ACC112 (cell line): ENCODE measurements around the gene SH3PXD2A.

ENCODE experiments used
- H2AFZ ChIP-seq: fragments of 200-600 bp; sonication (generic); one replicate; pipeline ENCODE4 v1.6.0; 2017; ENCODE audit warnings: antibody characterized with exemption, low read length; ENCODE audit not compliant: unreplicated experiment
- H3K27ac ChIP-seq: fragments of 200-600 bp; sonication (generic); 2 replicates; pipeline ENCODE4 v1.5.1; 2014; ENCODE audit warnings: low read depth, mild to moderate bottlenecking, antibody characterized with exemption, low read length, moderate library complexity
- H3K27me3 ChIP-seq: fragments of 200-600 bp; sonication (generic); 2 replicates; pipeline ENCODE4 v1.6.1; 2014; ENCODE audit warnings: mild to moderate bottlenecking, antibody characterized with exemption, low read length, moderate library complexity, mixed read lengths; ENCODE audit not compliant: insufficient read depth
- H3K36me3 ChIP-seq: fragments of 200-600 bp; sonication (generic); 2 replicates; pipeline ENCODE4 v1.6.1; 2016; ENCODE audit warnings: mild to moderate bottlenecking, antibody characterized with exemption, low read length, moderate library complexity, mixed read lengths; ENCODE audit not compliant: insufficient read depth
- H3K4me1 ChIP-seq: fragments of 200-600 bp; sonication (generic); one replicate; pipeline ENCODE4 v1.6.1; 2016; ENCODE audit warnings: low read length, mixed read lengths; ENCODE audit not compliant: insufficient read depth, unreplicated experiment, control insufficient read depth
- H3K4me3 ChIP-seq: fragments of 200-600 bp; sonication (generic); 2 replicates; pipeline ENCODE4 v1.5.1; 2014; ENCODE audit warnings: mild to moderate bottlenecking, low read depth, low read length
- H3K79me2 ChIP-seq: fragments of 200-600 bp; sonication (generic); one replicate; pipeline ENCODE4 v1.6.0; 2016; ENCODE audit warnings: low read length; ENCODE audit not compliant: control insufficient read depth, unreplicated experiment, insufficient read depth

Gene SH3PXD2A

DNA sequence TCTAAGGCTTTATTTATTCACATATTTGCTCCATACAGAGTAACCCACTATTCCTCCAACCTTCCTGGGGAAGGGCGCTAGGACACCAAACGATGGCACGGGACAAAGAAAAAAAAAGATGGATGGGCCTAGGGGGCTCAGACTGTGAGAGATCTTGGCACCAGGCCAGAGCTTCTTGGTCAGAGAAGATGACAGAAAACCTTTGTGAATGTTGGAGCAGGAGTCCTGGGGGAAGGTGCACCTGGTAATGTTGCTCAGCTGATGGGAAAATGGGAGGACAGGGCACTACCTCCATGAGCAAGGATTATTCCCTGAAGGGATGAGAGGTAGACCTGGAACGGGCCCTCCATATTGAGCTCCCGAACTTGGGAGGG, 1.4 kb upstream of the SH3PXD2A start:
- H3K4me1 ChIP-seq, result peaks cover 10% of the 10 kb centered on the region
- H3K4me3 ChIP-seq, result no peak overlapping the region
- H3K27ac ChIP-seq, result no peak overlapping the region
- H2AFZ ChIP-seq, result no peak overlapping the region
- H3K27me3 ChIP-seq, result no peaks in the 10 kb centered on the region
- H3K36me3 ChIP-seq, result no peaks in the 10 kb centered on the region
- no peaks in the 10 kb centered on the region for H3K79me2 ChIP-seq

GRCh38 chr10:103855852-103856796, 748 bp upstream of the SH3PXD2A start:
- H3K4me3 ChIP-seq, result peak overlapping the region; percentile 79
- no peaks in the 10 kb centered on the region for H3K79me2 ChIP-seq
- no peak overlapping the region for H3K27ac ChIP-seq
- H2AFZ ChIP-seq, result no peak overlapping the region
- no peaks in the 10 kb centered on the region for H3K36me3 ChIP-seq
- H3K27me3 ChIP-seq, result no peaks in the 10 kb centered on the region
- H3K4me1 ChIP-seq, result peaks cover 10% of the 10 kb centered on the region

GRCh38 chr10:103854686-103855391, 537 bp downstream of the SH3PXD2A start:
- Histone ChIP-seq H3K79me2 (no peaks in the 10 kb centered on the region), H3K4me1 (peaks cover 21% of the 10 kb centered on the region), H3K4me3 (peak overlapping the region; percentile 79), H2AFZ (peak overlapping the region; percentile 65), H3K27me3 (no peaks in the 10 kb centered on the region), H3K36me3 (no peaks in the 10 kb centered on the region), H3K27ac (no peak overlapping the region)

GRCh38 chr10:103854265-103854685, 1.1 kb downstream of the SH3PXD2A start:
- peaks cover 27% of the 10 kb centered on the region for H3K4me1 ChIP-seq
- H3K36me3 ChIP-seq, result no peaks in the 10 kb centered on the region
- H3K79me2 ChIP-seq, result no peaks in the 10 kb centered on the region
- no peak overlapping the region for H3K27ac ChIP-seq
- H2AFZ ChIP-seq, result no peak overlapping the region
- no peaks in the 10 kb centered on the region for H3K27me3 ChIP-seq
- H3K4me3 ChIP-seq, result peak overlapping the region; percentile 79

- H3K27ac ChIP-seq, result no peak overlapping the region
- H3K4me1 ChIP-seq, result peaks cover 31% of the 10 kb centered on the region
- H3K4me3 ChIP-seq, result peak overlapping the region; percentile 79; the same call in 1 of the 2 replicates
- no peaks in the 10 kb centered on the region for H3K79me2 ChIP-seq
- H3K36me3 ChIP-seq, result no peaks in the 10 kb centered on the region
- no peaks in the 10 kb centered on the region for H3K27me3 ChIP-seq
- H2AFZ ChIP-seq, result no peak overlapping the region
Measured at GRCh38 chr10:103853428-103854264, 1.7 kb downstream of the SH3PXD2A start.

DNA sequence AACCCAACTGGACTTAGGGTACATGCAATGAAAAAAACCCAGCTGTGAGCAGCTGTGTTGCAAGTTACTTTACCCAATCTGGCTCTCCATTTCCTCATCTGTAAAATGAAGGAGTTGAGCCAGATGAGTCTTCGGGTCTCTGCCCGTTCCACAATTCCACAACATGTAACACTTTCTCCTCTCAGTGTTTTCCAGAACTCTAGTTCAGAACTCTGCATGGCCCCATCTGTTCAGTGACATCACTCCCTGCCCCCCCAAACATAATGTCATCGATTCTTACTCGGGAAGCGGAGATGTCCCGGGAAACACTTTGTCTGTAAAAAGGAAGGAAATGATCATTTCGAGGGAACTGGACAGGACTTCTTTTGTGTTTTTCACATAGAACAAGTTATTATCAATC, 2.5 kb downstream of the SH3PXD2A start:
- Histone ChIP-seq H3K36me3 (no peaks in the 10 kb centered on the region), H3K27ac (no peak overlapping the region), H3K4me1 (peaks cover 31% of the 10 kb centered on the region), H2AFZ (no peak overlapping the region), H3K27me3 (no peaks in the 10 kb centered on the region), H3K79me2 (no peaks in the 10 kb centered on the region), H3K4me3 (no peak overlapping the region)

DNA sequence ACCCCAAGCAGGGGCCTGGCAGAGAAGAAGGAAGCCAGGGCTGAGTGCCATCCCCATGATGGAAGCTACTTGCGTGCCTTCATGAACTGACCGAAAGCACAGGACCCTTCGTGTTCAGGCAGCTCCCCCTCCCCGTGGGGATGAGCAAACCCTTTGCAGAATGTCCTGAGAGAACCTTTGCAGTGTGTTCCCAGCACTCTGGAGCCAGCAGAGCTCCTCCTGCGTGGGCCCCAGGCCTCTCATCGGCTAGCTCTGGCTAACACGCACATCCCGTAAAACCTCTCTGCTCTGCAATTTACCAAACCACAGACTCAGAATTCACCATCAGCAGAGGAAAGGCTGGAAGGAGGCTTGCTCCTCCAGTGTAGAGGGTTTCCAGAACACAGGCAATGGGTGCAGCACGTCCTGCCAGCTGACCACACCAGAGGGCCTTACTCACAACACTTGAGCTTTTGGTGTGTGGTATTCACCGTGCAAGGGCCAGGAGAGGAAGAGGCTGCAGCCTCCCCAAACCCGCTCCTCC, 3.1 kb downstream of the SH3PXD2A start:
- no peaks in the 10 kb centered on the region for H3K36me3 ChIP-seq
- no peak overlapping the region for H2AFZ ChIP-seq
- H3K27ac ChIP-seq, result no peak overlapping the region
- peaks cover 31% of the 10 kb centered on the region for H3K4me1 ChIP-seq
- no peaks in the 10 kb centered on the region for H3K27me3 ChIP-seq
- no peak overlapping the region for H3K4me3 ChIP-seq
- no peaks in the 10 kb centered on the region for H3K79me2 ChIP-seq

GRCh38 chr10:103851261-103851660, 4.1 kb downstream of the SH3PXD2A start:
- H3K79me2 ChIP-seq, result no peaks in the 10 kb centered on the region
- no peaks in the 10 kb centered on the region for H3K27me3 ChIP-seq
- H2AFZ ChIP-seq, result no peak overlapping the region
- H3K4me3 ChIP-seq, result no peak overlapping the region
- no peak overlapping the region for H3K27ac ChIP-seq
- peaks cover 31% of the 10 kb centered on the region for H3K4me1 ChIP-seq
- H3K36me3 ChIP-seq, result no peaks in the 10 kb centered on the region

- no peak overlapping the region for H2AFZ ChIP-seq
- peak overlapping the region; percentile 89 for H3K27ac ChIP-seq
- H3K4me1 ChIP-seq, result peaks cover 31% of the 10 kb centered on the region
Measured at GRCh38 chr10:103850572-103850895, 4.8 kb downstream of the SH3PXD2A start.

DNA sequence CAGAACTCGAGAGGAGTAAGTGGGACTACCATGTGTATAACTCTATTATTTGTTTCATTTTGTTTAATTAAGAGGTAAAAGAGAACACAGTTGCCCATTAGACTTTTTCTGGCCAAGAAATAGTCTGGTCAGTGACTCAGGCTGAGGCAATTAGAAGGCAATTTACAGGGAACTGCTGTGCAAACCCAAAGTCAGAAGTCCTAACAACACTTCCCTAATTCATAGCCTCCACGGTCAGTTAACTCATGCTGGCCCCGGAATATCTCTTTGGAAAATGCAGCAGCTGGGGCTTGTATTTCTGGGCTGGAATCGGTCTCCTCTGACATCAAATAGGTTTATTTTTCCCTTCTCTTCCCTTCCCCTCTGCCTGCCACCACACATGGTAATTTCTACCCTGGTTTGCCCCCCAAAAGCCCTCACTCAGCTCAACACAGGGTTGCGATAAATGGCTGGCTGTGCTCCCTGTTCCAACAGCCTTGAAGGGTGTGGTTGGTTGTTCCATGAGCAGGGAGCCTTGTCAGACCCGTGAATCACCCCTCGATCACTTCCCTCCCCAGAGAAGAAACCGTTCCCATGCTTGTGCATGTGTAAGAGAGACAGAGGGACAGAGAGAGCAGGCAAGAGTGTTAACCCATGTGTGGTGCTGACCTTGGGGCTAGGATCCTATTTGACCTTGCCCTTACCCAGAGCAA, 5.3 kb downstream of the SH3PXD2A start:
- no peaks in the 10 kb centered on the region for H3K79me2 ChIP-seq
- H2AFZ ChIP-seq, result peak overlapping the region; percentile 63
- H3K4me3 ChIP-seq, result peak overlapping the region; percentile 55
- H3K27ac ChIP-seq, result peak overlapping the region; percentile 89
- no peaks in the 10 kb centered on the region for H3K27me3 ChIP-seq
- H3K36me3 ChIP-seq, result no peaks in the 10 kb centered on the region
- H3K4me1 ChIP-seq, result peaks cover 31% of the 10 kb centered on the region

More at GRCh38 chr10:103850572-103850895, 4.8 kb downstream of the SH3PXD2A start:
- Histone ChIP-seq H3K79me2 (no peaks in the 10 kb centered on the region), H3K27me3 (no peaks in the 10 kb centered on the region), H3K4me3 (no peak overlapping the region), H3K36me3 (no peaks in the 10 kb centered on the region)
